GM13977 (cell line): ENCODE results near the gene AGAP1.

Experiments
- DNase-seq: peaks from one replicate; pipeline ENCODE4 v3.0.0; 2012; ENCODE audit warnings: low spot score
- in situ Hi-C: fragments of 300-500 bp; cut with MboI; formaldehyde crosslinking; loops from one replicate; pipeline ENCODE4 v1.12.0; 2022; ENCODE audit warnings: low sequenced_read_pairs, low pct_unique_long_range_greater_than_20kb, mixed read lengths, inconsistent platforms; ENCODE audit not compliant: unreplicated experiment
- TF ChIP-seq, protein P1 (sequence below): IDR thresholded peaks from 2 replicates; pipeline ENCODE4 v1.5.1; 2012; ENCODE audit warnings: mild to moderate bottlenecking, control low read depth; ENCODE audit not compliant: insufficient read depth; ENCODE audit errors: extremely low read depth, missing control alignments

The AGAP1 gene

DNA sequence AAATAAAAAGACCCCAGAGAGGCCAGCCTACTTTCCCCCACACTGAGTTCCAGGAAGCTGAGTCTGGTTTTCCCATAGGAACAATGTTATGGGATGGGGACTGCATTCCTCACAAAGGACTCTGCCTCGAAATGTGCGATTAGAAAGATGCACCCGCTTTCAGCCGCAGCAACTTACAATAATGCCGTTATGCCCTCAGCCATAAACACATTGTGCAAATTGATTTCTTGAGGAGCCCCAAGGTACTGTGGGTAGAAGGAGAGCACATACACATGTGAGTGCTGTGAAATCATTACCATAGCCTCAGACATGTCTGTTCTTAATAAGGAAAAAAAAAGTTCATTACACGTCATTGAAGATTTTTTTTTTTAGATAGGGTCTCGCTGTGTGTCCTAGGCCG, 64.7 kb downstream of the AGAP1 start:
- in situ Hi-C loops = no loop called here
- TF ChIP-seq, protein P1, sequence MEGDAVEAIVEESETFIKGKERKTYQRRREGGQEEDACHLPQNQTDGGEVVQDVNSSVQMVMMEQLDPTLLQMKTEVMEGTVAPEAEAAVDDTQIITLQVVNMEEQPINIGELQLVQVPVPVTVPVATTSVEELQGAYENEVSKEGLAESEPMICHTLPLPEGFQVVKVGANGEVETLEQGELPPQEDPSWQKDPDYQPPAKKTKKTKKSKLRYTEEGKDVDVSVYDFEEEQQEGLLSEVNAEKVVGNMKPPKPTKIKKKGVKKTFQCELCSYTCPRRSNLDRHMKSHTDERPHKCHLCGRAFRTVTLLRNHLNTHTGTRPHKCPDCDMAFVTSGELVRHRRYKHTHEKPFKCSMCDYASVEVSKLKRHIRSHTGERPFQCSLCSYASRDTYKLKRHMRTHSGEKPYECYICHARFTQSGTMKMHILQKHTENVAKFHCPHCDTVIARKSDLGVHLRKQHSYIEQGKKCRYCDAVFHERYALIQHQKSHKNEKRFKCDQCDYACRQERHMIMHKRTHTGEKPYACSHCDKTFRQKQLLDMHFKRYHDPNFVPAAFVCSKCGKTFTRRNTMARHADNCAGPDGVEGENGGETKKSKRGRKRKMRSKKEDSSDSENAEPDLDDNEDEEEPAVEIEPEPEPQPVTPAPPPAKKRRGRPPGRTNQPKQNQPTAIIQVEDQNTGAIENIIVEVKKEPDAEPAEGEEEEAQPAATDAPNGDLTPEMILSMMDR = no peak
- DNase-seq = no peak

DNA sequence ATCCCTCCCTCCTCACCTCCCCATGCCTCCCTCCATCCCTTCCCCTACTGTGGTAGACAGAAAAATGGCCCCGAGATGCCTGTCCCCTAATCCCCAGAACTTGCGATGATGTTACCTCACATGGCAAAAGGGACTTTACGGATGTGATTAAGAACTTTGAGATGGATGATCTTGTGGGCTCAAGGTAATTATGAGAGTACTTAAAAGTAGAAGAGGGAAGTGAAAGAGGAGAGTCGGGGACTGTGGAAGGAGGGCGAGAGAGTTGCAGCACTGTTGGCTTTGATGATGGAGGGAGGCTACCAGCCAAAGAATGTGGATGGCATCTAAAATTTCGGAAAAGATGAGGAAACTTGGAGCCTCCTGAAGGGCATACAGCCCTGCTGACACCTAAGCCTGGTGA, 66.5 kb downstream of the AGAP1 start:
- TF ChIP-seq, protein P1 = no peak
- in situ Hi-C loops = no loop called here
- no peak for DNase-seq

DNA sequence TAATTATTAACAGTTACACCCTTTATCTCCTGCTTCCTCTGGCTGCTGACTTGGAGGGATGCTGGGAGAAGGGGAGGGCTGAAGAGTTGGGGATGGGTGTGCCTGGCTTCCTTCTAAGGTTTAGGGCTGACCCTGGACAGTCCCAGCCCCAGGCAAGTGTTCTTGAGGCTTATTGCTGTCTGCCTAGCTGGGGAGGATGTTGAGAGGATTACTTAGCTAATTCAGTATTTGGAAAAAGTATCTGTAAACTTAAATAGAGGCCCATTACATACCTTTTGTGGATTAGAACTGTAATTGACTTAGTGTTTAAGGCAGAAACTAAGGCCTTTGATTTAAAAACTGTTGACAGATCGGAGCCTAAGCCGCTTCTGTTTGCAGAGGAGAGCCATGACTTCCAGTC, 67.6 kb downstream of the AGAP1 start:
- in situ Hi-C loops = no loop called here
- TF ChIP-seq, protein P1 = no peak
- no peak for DNase-seq

DNA sequence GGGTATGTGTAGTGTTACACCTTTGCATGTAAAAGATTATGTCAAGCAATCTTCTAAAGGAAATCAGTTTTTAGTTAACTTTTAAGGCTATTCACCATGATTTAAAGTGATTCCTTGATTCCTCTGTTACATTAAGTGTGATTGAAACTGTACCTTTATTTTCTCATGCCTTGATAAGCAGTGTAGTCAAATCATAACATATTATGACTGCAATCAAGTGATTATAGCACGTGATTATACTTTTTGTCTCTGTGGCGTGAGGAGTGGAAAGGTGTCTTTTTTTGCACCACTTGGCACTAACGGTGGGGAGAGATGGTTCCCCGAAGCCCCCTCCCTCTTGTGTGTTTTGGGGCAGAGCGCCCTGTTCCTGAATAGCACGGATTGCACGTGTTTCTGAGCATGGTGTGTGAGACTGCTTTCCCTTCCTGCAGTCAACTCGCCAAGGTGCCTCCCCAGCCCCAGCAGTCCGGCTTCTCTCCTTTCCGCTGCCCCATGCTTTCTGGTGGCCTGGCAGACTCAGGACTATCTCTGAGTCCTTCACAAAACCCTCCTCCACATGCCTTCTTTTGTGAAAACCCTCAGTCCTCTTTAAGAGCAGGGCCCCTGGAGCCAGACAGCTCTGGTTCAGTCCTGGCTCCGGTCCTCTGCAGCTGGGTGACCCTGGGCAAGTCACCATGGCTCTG, 68.4 kb downstream of the AGAP1 start:
- in situ Hi-C loops = no loop called here
- TF ChIP-seq, protein P1 = no peak

DNA sequence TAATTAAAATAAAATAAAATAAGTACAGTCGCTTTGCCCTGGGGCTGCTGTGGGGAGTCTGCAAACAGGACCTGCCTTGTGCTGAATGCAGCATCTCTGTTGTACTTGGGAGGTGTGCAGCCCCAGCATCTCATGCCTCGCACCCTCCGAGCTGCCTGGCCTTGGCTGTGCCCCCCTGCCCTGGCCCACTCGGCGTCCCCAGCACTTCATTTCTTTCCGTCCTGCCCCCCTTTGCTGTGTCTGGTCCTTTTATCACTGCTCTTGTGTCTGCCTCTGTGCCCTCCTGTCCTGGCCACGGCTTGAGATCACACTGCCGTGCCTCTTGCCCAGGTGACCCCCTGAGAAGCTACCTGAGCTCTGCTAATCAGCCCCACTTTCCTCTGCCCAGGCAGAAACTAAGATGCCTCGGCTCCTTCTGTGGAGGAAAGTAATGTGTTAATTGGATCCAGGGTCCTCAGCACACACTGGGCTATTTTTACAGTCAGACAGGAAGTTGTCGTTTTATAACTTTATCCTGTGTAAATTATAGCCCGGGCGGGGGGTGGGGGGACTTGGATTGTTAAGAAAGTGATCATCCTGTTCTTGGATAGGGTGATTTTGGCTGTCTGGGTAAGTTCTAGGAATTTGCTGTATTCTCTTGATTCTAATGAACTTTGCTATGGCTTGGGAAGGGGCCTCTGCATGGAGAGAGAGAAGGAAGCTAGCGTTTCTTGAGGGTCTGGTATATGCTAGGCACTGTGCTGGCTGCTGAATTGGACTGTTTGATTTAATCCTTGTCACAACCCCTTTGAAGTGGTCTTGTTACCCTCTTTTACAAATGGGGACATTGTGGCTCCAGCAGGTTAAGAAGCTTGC, 69.4 kb downstream of the AGAP1 start:
- TF ChIP-seq, protein P1 = no peak
- DNase-seq = no peak
- in situ Hi-C loops = no loop called here

More for the DNA sequence above, 68.4 kb downstream of the AGAP1 start:
- no peak for DNase-seq

DNA sequence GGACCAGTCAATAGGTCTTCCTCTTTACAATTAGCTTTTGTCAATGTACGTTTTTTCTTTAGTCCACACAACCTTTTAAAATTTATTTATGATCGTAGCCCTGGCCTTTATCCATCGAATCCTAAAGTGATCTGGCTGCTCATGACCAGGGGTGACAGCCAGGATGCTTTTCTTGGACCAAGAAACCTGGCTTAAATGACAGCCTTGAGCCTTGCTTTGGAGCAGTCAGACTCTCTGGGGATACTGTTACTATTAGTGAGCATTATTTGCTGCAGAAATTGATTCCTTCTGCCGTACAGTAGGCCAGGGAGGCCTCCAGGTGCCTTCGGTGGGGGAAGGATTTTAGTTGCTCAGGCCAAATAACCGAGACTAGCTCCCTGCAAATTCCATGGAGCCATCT, 70.2 kb downstream of the AGAP1 start:
- DNase-seq = no peak
- in situ Hi-C loops = no loop called here
- TF ChIP-seq, protein P1 = no peak
